Hypothalamus (tissue), 51 donors: ENCODE measurements around the gene ZNF358.

Experiments
- DNase-seq, 51 donors: peaks; one replicate each; lab custom pipeline; 2025; lab: John Stamatoyannopoulos, UW

The ZNF358 gene

GRCh38 chr19:7519361-7520130 lies 3.6 kb downstream of the ZNF358 start:
- no peak for DNase-seq

GRCh38 chr19:7520131-7521051 lies 4.5 kb downstream of the ZNF358 start:
- peak in 25 of 51 donors; percentile 11 to 71 (median 43) for DNase-seq

DNA sequence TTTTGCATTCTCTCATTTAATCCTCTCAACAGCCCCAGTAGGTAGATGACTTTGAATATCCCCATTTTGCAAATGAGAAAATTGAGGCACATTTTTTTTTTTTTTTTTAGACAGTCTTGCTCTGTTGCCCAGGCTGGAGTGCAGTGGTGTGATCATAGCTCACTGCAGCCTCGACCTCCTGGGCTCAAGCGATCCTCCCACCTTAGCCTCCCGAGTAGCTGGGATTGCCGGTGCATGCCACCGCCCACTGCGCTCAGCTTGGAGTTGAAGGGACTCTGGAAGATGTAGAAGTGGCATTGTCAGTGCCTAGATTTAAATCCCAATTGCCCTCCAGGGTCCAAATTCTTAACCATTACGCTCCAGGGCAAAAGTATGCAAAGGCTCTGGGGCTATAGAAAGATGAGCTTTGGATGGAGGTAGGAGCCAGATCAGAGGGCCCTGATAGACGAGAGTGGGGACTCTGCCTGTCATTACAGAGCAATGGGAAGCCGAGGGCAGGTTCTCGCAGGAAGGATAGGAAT lies 5.7 kb downstream of the ZNF358 start:
- DNase-seq, result no peak

- DNase-seq, result peak; percentile 83 to 99 (median 97)
Measured at GRCh38 chr19:7522072-7522922, 6.4 kb downstream of the ZNF358 start, which contains the start of gene MCOLN1. Gene MCOLN1, plus strand, starts transcription at chr19:7522624. Its CDS starts 127 bp downstream, at chr19:7522751.

- peak in 1 of 51 donors; percentile 19 for DNase-seq
Measured at GRCh38 chr19:7522923-7523667, 7.2 kb downstream of the ZNF358 start.

GRCh38 chr19:7524523-7524922 lies 8.6 kb downstream of the ZNF358 start:
- no peak for DNase-seq

GRCh38 chr19:7524992-7525739 lies 9.3 kb downstream of the ZNF358 start:
- no peak for DNase-seq

DNA sequence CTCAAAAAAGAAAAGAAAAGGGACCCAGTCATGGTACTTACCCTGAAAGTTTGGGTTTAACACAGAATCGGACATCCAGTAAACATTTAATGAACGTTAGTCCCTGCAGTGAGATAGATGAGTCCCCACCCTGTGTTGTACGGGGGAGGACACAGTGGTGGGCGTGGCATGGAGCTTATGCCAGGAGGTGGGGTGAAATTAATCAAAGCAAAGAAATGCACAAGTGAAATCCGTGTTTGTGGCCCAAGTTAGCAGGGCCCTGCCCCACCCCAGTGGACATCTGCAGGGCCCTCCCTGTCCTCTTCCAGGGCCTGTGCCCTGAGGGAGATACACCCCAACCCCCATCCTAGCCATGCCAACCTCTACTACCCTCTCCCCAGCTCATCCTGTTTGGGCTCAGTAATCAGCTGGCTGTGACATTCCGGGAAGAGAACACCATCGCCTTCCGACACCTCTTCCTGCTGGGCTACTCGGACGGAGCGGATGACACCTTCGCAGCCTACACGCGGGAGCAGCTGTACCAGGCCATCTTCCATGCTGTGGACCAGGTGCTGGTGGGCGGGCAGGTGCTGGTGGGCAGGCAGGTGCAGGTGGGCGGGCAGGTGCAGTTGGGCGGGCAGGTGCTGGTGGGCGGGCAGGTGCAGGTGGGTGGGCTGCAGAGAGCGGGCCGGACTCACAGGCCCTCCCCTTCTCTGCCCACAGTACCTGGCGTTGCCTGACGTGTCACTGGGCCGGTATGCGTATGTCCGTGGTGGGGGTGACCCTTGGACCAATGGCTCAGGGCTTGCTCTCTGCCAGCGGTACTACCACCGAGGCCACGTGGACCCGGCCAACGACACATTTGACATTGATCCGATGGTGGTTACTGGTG lies 10.4 kb downstream of the ZNF358 start:
- no peak for DNase-seq

- peak in 7 of 51 donors; percentile 10 to 28 (median 18) for DNase-seq
Measured at GRCh38 chr19:7527516-7528191, 11.8 kb downstream of the ZNF358 start.

- DNase-seq, result no peak
Measured at GRCh38 chr19:7528192-7528519, 12.3 kb downstream of the ZNF358 start.

DNA sequence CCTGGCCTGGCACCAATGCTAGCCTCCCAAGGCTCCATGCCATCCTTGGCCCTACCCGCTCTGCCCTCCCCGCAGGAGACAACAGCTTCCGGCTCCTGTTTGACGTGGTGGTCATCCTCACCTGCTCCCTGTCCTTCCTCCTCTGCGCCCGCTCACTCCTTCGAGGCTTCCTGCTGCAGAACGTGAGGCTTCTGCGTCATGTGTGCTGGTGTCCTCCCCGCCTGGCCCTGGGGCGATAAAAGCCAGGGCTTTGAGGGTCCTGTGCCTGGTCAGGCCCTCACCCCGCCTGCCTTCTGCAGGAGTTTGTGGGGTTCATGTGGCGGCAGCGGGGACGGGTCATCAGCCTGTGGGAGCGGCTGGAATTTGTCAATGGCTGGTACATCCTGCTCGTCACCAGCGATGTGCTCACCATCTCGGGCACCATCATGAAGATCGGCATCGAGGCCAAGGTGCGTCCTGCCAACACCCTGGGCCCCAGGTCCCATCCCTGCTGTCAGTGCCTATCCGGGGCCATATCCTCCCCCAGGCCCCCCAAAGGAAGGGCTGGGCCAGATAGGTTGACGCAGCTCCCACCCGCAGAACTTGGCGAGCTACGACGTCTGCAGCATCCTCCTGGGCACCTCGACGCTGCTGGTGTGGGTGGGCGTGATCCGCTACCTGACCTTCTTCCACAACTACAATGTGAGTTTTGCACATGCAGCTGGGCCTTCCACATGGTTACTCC lies 12.8 kb downstream of the ZNF358 start:
- DNase-seq, result no peak

DNA sequence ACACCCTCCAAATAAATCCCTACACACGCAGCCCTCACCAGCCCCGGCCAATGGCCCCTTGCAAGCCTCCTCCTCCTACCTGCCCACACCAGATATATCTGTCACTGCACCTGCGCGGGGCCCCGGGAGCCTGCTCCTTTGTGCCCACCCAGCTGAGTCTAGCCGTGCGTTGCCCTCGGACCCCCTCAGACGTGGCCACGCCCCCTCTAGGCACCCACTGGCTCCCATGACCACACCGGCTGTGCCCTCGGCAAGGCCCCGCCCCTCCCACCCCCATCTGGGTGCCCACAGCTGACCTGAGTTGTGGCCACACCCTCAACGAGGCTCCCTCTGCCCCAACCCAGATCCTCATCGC lies 13.3 kb downstream of the ZNF358 start:
- no peak for DNase-seq

GRCh38 chr19:7529610-7530490 lies 13.9 kb downstream of the ZNF358 start:
- DNase-seq, result no peak

DNA sequence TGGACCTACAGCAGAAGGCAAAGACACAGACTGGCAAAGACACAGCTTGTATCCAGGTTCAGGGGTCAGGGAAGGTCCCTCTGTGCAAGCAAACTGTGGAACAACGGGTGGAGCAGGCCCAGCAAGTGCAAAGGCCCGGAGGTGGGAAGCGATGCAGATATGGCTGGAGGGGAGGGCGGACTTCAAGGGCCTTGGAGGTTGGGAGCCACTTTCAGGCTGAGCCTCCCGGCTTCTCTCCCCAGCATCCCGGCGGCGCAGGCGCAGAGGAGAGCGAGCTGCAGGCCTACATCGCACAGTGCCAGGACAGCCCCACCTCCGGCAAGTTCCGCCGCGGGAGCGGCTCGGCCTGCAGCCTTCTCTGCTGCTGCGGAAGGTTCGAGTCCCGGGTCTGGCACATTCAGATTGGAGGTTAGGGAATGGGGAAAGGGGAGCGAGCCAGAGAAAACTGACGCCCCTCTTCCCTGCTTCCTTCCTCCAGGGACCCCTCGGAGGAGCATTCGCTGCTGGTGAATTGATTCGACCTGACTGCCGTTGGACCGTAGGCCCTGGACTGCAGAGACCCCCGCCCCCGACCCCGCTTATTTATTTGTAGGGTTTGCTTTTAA lies 17.5 kb downstream of the ZNF358 start:
- DNase-seq, result peak in 31 of 51 donors; percentile 5 to 62 (median 40)

GRCh38 chr19:7533925-7534480 lies 18.1 kb downstream of the ZNF358 start:
- DNase-seq, result peak; percentile 27 to 90 (median 79)
